ENCODE results near the gene STT3A.

Gene STT3A

DNA sequence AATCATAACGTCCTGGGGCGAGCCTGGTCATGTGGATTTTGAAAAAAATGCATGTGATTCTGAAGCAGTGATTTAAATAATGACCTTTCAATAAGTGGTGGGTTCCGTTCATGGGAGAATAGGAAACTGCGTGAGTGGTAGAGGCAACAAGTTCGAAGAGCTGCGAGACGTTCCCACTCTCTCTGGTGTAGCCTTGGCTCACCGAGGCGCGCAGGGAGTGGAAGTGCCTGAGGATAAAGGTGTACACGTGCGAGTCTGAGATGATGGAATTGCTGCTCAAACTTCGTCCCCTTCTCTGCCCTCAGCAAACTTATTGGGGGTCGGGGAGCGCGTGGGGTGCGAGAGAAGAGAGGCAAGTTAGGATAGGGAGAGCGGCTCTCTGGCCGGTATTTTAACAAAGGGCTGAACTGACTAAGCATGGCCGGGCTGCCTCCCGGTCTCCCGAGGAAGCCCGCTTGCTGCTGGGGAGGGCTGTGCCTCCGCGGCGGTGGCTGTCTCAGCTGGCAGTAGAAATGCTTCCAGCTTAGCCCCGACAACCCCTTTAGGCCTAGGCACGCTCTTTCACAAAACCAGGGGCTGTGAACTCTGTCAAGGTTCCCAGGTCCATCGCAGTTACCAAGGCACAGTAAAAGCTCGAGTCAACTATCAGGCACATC lies 875 bp upstream of the STT3A start:
- DNase-seq = peak; percentile 16 to 17

DNA sequence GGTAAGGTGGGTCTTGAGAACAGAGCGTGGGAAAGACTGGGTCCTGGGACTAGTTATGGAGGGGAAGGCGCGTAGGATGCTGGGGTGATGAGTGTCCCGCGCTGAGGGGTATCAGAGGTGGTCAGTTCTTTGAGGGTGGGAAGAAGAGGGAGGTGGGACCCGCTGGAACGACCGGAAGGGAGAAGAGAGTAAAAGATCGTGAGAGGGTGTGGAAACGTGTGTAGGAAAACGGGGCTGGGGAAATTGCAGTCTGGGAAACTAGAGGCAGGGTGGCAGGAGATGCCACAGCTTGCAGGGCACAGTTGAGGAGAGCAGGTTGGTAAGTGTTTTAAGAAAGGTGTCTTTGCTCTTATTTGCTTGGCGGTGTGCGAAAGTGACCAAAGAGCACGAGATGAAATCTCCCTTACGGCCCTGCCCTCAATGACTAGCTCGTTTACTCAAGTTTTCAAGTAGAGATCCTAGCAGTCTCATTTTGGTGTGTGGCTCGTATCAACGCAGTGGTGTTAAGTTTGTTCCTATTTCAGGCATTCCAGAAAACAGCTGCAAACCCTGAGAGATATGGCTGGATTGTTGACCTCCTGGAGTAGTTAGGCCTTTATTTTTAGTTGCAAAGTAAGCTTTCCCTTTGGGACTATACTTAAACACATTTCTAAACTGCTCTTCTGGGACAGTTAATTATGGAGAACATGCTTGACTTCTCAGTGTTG lies 615 bp downstream of the STT3A start:
- peak in 1 of 2 experiments; percentile 4 for DNase-seq

DNA sequence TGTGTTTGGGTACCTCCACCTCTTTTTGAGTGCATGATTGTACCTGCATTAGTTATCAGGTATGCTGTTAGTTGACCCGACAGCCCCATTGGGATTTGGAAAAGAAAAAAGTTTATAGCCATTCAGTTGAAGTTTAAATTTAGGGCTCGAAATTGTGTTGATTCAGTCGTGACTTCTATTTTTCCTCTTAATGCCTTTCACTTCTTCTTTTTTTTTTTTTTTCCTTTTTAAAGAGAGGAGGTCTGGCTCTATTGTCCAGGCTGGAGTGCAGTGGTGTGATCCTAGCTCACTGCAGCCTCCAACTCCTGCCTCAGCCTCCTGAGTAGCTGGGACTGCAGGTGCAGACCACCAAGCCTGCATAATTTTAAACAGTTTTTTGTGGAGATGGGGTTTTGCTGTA lies 2.3 kb downstream of the STT3A start:
- no peak for DNase-seq

DNA sequence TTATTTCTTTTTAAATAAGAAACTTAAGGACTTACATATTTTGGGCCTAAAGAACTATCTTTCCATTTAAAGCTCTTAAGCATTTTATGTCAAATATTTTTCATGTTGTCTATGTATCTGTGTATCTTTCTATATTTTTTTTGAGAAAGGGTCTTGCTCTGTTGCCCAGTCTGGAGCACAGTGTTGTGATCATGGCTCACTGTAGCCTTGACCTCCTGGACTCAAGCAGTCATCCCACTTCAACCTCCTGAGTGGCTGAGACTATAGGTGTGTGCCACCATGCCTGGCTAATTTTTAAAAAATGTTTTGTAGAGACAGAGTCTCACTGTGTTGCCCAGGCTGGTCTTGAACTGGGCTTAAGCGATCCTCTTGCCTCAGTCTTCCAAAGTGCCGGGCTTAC lies 8.0 kb downstream of the STT3A start:
- no peak for DNase-seq

DNA sequence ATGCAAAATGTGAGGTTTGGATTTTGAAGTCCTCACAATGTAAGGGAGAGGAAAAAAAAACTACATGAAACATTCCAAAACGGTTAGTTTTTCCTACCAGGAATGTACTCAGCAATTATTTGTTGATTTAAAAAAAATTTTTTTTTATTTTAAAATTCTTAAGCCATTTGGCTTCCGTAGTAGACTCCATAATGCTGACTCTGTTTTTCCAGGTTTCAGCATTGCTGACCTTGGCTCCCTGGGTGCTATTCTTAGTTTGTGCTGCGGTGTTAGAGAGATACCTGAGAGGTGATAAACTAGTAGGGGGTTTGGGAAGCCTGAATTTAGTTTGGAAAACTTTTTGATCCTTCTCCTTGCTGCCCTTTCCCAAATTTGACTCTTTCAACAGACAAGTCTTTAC lies 10.6 kb downstream of the STT3A start:
- DNase-seq = no peak

DNA sequence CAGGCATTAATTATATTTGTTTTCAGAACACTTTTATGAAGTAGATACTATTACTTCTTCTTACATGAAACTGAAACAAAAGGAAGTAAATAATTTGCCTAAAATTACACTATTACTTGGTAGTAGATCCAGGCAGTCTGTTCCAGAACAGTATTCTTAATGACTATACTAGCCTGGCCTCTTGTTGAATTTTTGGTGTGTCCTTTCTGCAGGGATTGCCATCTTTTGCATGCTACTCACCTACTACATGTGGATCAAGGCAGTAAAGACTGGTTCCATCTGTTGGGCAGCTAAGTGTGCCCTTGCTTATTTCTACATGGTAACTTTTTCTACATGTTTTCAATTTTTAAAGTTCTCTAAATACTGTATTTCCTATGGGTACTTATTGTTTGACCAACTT lies 12.8 kb downstream of the STT3A start:
- no peak for DNase-seq

DNA sequence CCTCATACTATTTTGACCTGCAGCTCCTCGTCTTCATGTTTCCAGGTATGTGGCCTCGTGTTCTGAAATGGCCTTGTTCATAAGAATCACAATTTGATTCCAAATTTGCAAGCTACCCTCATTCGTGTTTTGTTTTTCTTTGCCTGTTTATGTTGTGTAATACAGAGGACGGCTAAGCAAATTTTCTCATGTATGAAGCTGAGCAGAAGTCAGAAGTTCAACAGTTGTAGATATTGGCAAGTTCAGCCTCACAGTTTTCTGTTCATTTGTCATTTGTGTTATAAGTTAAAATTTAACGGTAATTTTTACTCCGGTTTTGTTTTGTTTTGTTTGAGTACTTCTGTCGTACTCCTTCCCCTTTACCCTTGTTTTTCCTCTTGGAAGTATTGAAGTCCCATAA lies 16.9 kb downstream of the STT3A start:
- no peak for DNase-seq

DNA sequence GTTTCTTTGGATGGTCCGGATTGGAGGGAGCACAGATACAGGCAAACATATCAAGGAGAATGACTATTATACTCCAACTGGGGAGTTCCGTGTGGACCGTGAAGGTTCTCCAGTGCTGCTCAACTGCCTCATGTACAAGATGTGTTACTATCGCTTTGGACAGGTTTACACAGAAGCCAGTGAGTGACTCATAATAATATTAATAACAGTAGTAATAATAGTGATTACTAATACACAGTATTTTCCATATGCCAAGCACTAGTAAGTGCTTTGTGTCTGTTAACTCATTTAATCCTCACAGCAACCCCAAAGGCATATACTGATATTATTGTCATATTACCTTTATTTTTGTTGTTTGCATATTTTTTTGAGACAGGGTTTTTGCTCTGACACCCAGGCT lies 25.7 kb downstream of the STT3A start:
- no peak for DNase-seq

DNA sequence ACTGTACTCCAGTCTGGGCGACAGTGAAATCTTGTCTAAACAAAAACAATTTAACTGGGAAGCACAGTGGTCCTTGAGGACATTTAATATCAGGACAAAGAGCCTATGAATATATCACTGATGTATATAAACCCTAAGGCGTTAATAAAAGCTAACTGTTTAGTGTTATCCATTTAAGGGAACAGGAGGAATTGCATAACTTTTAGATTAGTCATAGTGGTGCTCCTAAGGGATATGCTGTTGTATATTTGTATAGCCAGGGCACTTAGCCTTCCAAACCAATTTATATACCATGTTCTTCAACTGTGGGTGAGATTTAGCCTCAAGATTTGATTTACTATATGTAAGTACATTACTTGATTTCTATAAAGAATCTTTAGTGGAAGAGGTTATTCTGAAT lies 29.3 kb downstream of the STT3A start:
- no peak for DNase-seq

DNA sequence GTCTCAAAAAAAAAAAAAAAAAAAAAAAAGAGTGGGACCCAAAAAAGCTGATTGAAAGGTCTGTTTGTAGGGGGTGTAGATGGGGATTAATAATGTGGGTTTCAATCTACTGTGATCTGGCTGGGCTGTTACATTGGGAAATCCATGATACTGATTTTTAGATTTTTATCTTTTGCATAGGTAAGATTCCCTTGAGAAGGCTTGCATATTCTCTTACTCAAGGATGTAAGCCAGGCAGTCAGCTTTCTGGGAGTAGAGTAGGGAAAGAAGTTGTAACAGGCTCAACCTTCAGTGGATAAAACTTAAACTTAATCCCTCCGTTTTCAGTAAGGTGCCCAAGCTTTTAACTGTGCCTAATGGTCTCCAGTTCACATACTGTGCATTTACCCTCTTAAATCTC lies 30.4 kb downstream of the STT3A start:
- no peak for DNase-seq

DNA sequence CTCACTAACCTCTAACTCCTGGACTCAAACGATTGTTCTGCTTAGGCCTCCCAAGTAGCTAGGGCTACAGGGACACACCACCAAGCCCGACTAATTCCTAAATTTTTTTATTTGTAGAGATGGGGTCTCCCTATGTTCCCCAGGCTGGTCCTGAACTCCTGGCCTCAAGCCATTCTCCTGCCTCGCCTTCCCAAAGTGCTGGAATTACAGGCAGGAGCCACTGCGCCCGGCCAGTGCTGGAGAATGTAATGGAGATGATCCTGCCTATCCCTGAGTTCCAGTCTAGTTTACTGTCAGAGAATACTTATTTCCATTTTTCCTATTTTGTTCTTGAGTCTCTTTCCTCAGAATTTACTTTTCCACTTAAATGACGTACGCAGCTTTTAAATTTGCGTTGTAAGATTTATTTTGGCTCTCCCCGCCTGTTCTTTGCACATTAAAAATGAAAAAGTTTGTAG lies 32.1 kb downstream of the STT3A start, which contains the start of gene CHEK1:
Gene CHEK1, plus strand, starts transcription at position 408 of the 458 bp plus-strand sequence. CDS start 1,606 bp downstream, outside the sequence.
- no peak for DNase-seq

DNA sequence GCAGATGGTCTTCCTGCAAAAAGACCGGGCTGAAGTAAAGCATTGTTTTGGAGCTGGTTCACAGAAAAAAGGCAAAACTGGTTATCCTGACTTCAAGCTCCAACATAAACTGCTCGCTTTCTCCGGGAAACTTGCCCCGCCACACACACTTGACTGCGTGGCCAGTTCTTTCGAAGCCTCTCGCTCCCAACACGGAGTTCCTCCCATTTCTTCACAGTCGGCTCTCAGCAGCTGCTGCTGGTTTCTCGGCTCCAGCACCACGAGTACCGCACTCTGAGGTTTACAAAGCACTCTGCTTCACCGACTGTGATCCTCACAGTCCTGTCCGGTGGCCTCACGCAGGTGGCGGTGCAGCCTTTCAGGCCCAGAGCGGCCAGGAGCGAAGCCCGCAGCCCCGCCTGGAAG lies 32.6 kb downstream of the STT3A start:
- peak; percentile 9 to 47 for DNase-seq

DNA sequence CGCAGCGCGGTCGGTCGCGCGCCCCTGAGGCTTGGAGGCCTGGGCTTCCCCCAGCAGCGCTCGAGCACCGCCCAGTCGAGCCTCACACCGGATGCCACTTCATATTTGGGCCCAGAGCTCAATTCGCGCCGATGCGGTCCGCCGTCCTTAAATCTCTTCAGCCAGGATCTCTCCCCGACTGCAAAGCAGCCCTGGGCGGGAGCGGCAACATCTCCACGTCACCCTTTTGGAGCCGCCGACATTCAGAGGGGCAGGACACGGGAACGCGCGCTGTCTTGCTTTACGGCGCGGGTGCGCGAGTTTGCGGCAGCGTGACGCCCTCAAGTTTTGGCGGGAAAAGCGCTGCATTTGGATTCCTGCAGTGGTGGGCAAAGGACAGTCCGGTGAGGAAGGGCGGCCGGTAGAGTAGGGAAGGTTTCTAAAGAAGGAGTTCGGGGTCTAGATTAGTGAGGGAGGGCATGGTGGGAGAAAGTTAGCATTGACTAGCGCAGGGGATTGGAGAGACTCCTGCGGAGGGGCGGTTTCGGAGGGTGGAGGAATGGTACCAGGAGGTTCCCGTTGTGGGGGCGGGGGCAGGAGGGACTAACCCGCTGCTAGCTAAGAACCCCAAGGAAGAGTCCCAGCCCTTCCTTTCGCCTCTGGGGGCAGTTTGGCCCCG lies 33.1 kb downstream of the STT3A start:
- peak; percentile 74 to 77 for DNase-seq

DNA sequence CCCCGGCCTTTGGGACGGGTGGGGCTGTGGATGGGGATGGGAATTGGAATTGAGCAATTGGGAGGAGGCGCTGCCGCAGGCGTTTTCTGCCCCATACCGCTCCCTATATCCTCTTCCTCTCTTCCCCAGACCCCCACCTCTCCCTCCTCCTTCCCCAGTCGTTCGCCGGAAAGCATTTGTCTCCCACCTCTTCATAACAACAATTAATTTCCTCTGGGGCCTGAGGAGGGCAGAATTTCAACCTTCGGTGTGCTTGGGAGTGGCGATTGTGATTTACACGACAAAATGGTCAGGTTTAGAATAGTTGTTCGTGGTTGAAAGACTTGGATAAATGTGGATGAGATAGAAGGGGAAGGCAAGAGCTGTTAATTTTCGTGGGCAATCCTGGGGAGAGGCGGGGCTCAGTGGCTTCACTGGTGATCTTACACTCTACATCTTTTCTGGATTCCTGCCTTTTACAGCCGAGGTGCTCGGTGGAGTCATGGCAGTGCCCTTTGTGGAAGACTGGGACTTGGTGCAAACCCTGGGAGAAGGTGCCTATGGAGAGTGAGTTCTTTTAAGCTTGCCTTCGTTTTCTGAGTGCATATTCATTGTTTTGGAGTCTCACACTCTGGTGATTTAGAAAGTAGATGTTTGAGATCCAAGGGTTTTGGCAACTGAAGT lies 33.8 kb downstream of the STT3A start:
- peak; percentile 48 to 57 for DNase-seq

DNA sequence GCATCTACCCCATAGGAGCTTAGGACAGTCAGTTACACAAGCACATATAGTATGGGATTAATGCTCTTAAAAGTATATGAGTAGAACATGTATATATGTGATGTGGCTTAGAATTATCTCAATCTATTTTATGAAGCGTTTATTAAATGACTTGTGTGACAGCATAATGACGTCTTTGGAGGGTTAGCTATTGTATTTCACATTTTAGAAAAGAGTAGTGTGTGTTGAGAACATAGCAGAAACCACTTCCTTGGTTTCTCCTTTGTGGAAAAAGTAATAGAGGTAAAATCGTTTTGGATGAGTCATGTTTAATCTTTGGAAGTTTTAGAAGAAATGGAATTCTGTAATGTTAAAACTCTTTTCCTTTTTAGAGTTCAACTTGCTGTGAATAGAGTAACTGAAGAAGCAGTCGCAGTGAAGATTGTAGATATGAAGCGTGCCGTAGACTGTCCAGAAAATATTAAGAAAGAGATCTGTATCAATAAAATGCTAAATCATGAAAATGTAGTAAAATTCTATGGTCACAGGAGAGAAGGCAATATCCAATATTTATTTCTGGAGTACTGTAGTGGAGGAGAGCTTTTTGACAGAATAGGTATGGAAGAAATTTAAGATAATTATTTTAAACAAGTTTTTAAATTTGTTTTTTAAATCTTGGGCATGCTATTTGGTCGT lies 34.7 kb downstream of the STT3A start:
- no peak for DNase-seq

DNA sequence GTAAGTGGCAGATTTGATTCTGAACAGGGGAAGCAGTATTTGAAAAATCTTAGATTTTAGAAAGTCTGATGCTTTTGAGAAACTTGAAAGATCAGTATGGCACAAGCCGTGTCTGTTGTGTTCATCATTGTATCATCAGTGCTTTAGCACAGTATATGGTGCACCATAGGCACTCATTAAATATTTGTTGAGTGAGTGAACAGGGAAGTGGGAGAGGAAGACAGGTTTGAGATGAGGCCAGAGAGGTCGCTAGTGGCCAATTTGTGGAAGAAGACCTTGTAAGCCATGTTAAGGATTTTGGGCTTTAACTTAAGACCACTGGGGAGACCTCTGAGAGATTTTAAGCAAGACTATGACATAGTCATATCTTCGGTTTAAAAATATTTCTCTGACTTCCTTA lies 45.2 kb downstream of the STT3A start:
- DNase-seq = no peak

DNA sequence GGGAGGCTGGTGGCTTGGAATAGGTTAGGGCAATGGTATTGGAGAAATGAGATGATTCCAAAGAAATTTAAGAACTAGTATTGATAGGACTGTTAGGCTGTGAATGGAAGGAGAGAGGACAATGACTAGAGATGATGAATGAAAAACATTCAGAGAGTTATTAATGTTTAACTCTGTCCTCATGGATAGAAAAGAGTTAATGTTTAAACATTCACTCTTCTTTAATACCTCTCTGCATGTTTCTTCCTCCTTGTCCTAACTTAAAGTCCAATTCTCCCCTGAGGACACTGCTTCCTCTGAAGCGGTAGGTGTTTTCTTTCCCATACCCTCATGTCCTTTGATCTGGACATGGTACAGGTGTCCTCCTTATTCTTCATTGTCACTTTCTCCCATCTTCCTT lies 45.7 kb downstream of the STT3A start:
- no peak for DNase-seq

DNA sequence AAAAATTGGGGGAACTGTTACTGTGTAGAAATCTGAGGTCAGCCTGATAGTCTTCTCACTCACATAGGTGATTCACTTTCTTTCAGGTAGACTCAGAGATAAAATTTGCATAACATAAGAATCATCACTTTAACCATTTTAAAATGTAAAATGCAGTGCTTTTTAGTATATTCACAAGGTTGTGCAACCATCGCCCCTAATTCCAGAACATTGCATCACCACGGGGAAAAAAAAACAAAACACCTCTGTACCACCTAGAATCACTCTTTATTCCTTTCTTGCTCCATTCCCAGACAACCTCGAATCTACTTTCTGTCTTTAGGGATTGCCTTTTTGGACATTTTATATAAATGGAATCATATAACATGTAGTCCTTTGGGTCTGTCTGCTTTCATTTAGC lies 53.2 kb downstream of the STT3A start:
- no peak for DNase-seq

DNA sequence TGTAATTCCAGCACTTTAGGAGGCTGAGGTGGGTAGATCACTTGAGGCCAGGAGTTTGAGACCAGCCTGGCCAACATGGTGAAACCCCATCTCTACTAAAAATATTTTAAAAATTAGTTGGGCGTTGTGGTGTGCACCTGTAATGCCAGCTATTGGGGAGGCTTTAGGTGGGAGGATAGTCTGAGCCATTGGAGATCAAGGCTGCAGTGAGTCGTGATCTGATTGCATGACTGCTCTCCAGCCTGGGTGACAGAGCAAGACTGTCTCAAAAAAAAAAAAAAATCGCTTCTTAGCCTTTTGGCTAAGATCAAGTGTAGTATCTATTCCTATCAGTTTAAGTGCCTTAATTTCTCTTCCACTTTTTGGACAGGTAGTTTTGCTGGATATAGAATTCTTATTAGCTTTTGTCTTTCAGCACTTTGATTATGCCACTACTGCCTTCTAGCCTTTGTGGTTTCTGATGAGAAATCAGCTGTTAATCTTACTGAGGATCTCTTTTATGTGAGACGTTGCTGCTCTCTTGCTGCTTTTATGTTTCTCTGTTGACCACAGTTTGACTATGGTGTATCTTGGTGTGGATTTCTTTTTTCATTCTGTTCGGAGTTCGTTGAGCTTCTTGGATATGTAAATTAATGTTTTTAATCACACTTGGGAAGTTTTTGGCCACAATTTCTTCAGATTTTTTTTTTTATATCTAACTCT lies 57.0 kb downstream of the STT3A start:
- no peak for DNase-seq

DNA sequence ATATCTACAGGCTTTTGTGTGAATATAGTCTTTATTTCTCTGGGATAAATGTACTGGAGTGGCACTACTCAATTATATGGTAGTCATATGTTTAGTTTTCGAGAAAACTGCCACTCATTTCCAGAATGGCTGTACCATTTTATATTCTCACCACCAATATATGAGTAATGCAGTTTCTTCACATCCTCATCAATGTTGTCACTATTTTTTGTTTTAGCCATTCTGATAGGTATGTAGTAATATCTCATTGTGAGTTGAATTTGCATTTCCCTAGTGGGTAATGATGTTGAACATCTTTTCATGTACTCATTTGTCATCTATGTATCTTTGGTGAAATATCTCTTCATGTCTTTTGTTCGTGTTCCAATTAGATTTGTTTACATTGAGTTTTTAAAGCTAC lies 70.0 kb downstream of the STT3A start:
- no peak for DNase-seq

DNA sequence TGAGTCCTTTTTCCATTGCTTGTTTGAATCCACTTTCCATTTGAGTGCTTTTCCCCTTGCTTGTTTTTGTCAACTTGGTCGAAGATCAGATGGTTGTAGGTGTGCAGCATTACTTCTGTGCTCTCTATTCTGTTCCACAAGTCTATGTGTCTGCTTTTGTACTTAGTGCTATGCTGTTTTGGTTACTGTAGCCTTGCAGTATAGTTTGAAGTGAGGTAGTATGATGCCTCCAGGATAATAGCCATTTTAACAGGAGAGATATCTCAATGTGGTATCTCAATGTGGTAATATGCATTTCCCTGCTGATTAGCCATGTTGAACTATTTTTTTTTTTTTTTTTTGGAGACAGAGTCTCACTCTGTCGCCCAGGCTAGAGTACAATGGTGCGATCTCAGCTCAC lies 71.3 kb downstream of the STT3A start:
- DNase-seq = no peak

DNA sequence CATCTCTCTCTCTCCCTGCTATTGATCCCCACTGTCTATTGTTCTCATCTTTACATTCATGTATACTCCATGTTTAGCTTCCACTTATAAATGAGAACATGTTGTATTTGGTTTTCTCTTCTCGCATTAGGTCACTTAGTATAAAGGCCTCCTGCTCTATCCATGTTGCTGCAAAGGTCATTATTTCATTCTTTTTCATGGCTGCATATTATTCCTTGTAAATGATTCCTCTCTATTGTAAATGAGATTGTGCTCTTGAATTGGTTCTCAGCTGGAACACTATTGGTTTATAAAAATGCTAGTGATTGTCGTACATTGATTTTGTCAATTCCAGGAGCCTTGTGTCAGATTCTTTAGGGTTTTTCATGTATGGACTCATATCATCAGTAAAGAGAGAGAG lies 74.5 kb downstream of the STT3A start:
- DNase-seq = no peak
